Glutamatergic neuron (in vitro differentiated cells): ENCODE measurements around the gene CEP112. TPM values are rescaled to one million over a fixed set of nuclear protein-coding genes. Genes with fewer than 3 reads are reported as not detected.

Experiments used
- DNase-seq: peaks from one replicate; pipeline ENCODE4 v3.0.0; 2022
- H3K27ac Mint-ChIP-seq: one replicate; pipeline ENCODE4 v1.8.0; 2020; ENCODE audit warnings: mild to moderate bottlenecking, mixed read lengths, inconsistent platforms; ENCODE audit not compliant: unreplicated experiment
- H3K27me3 Mint-ChIP-seq: one replicate; pipeline ENCODE4 v1.8.0; 2020; ENCODE audit warnings: mild to moderate bottlenecking, moderate library complexity, mixed read lengths, inconsistent platforms; ENCODE audit not compliant: unreplicated experiment
- H3K36me3 Mint-ChIP-seq: one replicate; pipeline ENCODE4 v1.8.0; 2020; ENCODE audit warnings: mild to moderate bottlenecking, mixed read lengths, inconsistent platforms; ENCODE audit not compliant: unreplicated experiment
- H3K4me1 Mint-ChIP-seq: one replicate; pipeline ENCODE4 v1.8.0; 2020; ENCODE audit warnings: mild to moderate bottlenecking, low read depth, mixed read lengths, inconsistent platforms; ENCODE audit not compliant: unreplicated experiment
- H3K4me3 Mint-ChIP-seq: one replicate; pipeline ENCODE4 v1.8.0; 2020; ENCODE audit warnings: mild to moderate bottlenecking, mixed read lengths, inconsistent platforms; ENCODE audit not compliant: unreplicated experiment
- H3K9me3 Mint-ChIP-seq: one replicate; pipeline ENCODE4 v1.8.0; 2020; ENCODE audit warnings: mild to moderate bottlenecking, moderate library complexity, mixed read lengths, inconsistent platforms; ENCODE audit not compliant: unreplicated experiment
- total RNA-seq: library from RNA; stranded (reverse); fragmentation: NEBNext Ultra II Directional; extraction: Animal tissue kit (Norgen Biotek cat#: 25700); gene quantifications from one replicate; pipeline ENCODE4 v1.2.1, GENCODE V29; 2021; ENCODE audit not compliant: unreplicated experiment
- TF ChIP-seq, protein P1 (sequence below): fragments of 200-600 bp; sonication (generic); IDR thresholded peaks from one replicate; pipeline ENCODE4 v1.5.0; 2021; ENCODE audit not compliant: partially characterized antibody, unreplicated experiment

CEP112 gene
- total RNA-seq, 1 donor from 2014 or later = 8.5 TPM

DNA sequence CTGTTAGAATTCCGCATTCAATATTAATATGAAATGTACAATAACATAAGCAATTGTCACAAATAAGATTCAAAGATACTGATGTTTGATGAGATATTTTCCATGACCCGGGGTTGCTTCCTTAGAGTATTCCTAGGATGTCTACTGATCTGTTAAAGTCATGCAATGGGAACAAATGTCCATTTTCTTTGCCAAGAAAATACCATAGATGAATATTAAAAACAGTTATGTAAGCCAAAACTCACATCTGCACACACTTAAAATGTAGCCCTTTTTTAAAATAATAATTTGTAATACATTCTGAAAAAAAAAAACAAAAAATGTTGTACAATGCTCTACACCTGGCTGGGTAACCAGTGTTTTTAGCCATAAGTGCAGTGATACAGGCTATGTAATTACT lies 371.1 kb downstream of the CEP112 start:
- Mint-ChIP-seq H3K4me3 (no peak overlapping the region), H3K36me3 (no peaks in the 10 kb centered on the region), H3K4me1 (no peaks in the 10 kb centered on the region), H3K27ac (no peak overlapping the region), H3K27me3 (no peaks in the 10 kb centered on the region), H3K9me3 (no peaks in the 10 kb centered on the region)
- TF ChIP-seq, protein P1, sequence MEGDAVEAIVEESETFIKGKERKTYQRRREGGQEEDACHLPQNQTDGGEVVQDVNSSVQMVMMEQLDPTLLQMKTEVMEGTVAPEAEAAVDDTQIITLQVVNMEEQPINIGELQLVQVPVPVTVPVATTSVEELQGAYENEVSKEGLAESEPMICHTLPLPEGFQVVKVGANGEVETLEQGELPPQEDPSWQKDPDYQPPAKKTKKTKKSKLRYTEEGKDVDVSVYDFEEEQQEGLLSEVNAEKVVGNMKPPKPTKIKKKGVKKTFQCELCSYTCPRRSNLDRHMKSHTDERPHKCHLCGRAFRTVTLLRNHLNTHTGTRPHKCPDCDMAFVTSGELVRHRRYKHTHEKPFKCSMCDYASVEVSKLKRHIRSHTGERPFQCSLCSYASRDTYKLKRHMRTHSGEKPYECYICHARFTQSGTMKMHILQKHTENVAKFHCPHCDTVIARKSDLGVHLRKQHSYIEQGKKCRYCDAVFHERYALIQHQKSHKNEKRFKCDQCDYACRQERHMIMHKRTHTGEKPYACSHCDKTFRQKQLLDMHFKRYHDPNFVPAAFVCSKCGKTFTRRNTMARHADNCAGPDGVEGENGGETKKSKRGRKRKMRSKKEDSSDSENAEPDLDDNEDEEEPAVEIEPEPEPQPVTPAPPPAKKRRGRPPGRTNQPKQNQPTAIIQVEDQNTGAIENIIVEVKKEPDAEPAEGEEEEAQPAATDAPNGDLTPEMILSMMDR = no peak
- DNase-seq = no peak

DNA sequence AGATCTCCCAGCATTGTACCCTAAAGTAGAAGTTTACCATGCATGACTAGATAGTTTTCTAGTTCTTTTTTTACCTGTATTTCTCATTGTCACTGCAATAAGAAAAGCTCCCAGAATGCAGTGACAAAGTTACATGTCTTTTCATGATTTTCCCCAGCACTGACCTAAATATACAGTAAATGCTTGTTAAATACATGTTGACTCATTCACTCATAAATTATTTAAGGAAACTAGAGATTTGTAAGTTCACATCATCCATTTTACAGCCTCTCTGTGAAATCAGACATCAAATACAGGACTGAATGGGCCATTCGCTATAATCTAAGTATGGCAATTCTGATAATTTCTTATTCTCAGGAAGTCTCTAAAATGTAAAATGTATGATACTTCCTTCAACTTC lies 371.6 kb downstream of the CEP112 start:
- H3K27me3 Mint-ChIP-seq = no peaks in the 10 kb centered on the region
- no peaks in the 10 kb centered on the region for H3K36me3 Mint-ChIP-seq
- no peaks in the 10 kb centered on the region for H3K4me1 Mint-ChIP-seq
- TF ChIP-seq, protein P1 = no peak
- H3K4me3 Mint-ChIP-seq = no peak overlapping the region
- no peak for DNase-seq
- H3K9me3 Mint-ChIP-seq = no peaks in the 10 kb centered on the region
- H3K27ac Mint-ChIP-seq = no peak overlapping the region

DNA sequence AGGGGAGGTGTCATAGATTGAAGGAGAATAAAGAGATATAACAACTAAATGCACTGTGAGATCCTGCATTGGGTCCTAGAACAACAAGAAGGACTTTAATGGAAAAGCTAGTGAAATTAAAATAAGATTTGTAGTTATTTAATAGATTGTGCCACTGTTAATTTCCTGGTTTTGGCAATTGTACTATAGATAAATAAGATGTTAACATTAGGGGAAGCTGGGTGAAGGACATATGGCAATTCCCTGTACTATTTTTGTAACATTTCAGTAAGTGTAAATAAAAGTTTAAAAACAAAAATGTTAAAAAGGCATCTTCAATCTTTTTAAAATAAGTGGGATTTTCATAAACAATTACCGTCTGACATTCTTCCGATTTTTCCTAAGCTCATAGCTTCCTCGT lies 372.1 kb downstream of the CEP112 start:
- Mint-ChIP-seq H3K27me3 (no peaks in the 10 kb centered on the region), H3K9me3 (no peaks in the 10 kb centered on the region), H3K36me3 (no peaks in the 10 kb centered on the region), H3K4me1 (no peaks in the 10 kb centered on the region), H3K27ac (no peak overlapping the region), H3K4me3 (no peak overlapping the region)
- no peak for DNase-seq
- TF ChIP-seq, protein P1 = no peak

DNA sequence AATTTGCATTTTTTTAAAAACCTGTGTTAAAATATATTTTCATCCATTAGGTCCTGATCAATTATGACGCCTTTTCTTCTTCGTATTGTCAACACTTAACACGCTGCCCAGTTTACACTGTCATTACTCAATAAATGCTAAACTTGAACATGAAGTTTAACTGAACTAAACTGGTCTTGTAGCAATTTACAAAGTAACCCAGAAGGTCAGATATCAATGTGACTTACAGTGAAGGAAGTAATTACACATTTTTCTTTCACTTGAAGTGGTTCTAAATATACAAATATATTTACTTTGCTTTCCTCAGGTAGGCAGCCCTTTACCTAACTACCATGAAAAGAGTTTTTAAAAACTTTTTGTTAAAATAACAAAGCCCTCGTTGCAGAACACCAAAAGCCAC lies 374.0 kb downstream of the CEP112 start:
- Mint-ChIP-seq H3K4me3 (no peak overlapping the region), H3K27ac (no peak overlapping the region), H3K27me3 (no peaks in the 10 kb centered on the region), H3K9me3 (peaks cover 1% of the 10 kb centered on the region), H3K4me1 (no peaks in the 10 kb centered on the region), H3K36me3 (no peaks in the 10 kb centered on the region)
- TF ChIP-seq, protein P1 = no peak
- no peak for DNase-seq

DNA sequence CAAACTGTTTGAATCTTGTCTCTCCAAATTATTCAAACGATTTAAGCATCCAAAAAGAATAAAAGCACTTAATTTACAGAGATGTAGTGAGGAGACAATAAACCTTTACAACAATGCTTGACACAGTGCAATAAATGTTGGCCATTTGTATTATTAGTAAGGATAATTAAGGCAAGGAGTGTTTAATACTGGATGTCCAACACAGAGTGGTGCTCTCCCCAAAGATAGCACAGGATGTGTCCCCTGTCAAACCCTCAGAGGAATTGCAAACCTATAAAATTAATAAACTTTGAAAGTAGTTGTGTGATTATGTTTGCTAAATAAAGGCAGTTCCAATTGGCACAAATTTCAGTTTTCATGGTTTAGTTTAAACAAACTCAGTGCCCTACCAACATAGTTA lies 377.5 kb downstream of the CEP112 start:
- no peak for DNase-seq
- Mint-ChIP-seq H3K9me3 (peaks cover 1% of the 10 kb centered on the region), H3K4me1 (no peaks in the 10 kb centered on the region), H3K27ac (no peak overlapping the region), H3K4me3 (no peak overlapping the region), H3K27me3 (no peaks in the 10 kb centered on the region), H3K36me3 (peaks cover 3% of the 10 kb centered on the region)
- TF ChIP-seq, protein P1 = no peak
